ENCODE results near the gene FMN1. TPM values are rescaled to one million over a fixed set of nuclear protein-coding genes. Genes with fewer than 3 reads are reported as not detected.

The FMN1 gene
- total and polyA plus RNA-seq, 2 of the 13 experiments (the other 11 are each of a cell fraction or from before 2014, with no cell fraction given), result 0.20 to 0.60 TPM

DNA sequence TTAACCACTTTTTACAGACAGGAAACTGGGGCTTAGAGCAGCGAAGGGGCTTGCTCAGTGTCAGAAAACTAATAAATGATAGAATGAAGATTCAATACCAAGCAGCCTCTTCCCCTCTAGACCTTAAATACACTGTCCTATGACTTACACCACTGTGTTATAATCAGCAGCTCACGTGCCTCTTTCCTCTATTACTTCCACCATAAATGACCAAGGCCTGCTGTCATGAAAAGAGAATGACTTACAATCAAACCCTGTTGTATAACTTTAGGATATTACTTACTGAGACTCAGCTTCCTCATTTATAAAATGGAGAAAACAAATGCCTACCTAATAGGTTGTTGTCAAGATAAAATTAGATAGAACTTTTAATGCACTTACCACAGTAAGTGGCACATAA, 11.6 kb downstream of the FMN1 start:
- H2AFZ ChIP-seq (ENCODE audit: low read length), result no peak overlapping the region
- no peaks in the 10 kb centered on the region for H3K4me1 ChIP-seq (ENCODE audit: insufficient read depth, low read length)
- H3K79me2 ChIP-seq (ENCODE audit: insufficient read depth, low read length), result no peaks in the 10 kb centered on the region
- no peaks in the 10 kb centered on the region for H3K36me3 ChIP-seq (replicated peaks in 1 of 2; ENCODE audit: control insufficient read depth in 1 of 2, insufficient read depth in 2 of 2, low read length in 2 of 2)
- ATAC-seq, result no peak
- intact Hi-C loops (cut with micrococcal nuclease; ENCODE audit: unreplicated experiment) (no loop called here), in situ Hi-C loops (cut with HindIII; ENCODE audit: extremely low pct_ligation_motif_present, low pct_unique_long_range_greater_than_20kb) (no loop called here)
- 23% methylated on average over 2 of the region's 2 CpGs for WGBS (ENCODE audit: low lambda C conversion rate)
- H4K20me1 ChIP-seq (ENCODE audit: insufficient read depth, low read length), result no peaks in the 10 kb centered on the region
- ChIA-PET POLR2A (no interaction called here), CTCF (ENCODE audit: low intra/inter-chr PET ratio, low total read pairs) (no interaction called here)
- no peak overlapping the region for H3K27ac ChIP-seq (ENCODE audit: extremely low read length, insufficient read depth, low read length)
- no peak overlapping the region for H3K9ac ChIP-seq (ENCODE audit: insufficient read depth, low read depth, low read length)
- TF ChIP-seq ZNF556 (CRISPR knock-in tag; IDR thresholded peaks at IDR 0.05; ENCODE audit: borderline replicate concordance) (no peak), GTF3A (CRISPR knock-in tag; conservative IDR thresholded peaks at IDR 0.05) (no peak), ERF (CRISPR knock-in tag; IDR thresholded peaks at IDR 0.05) (no peak), GATA4 (IDR thresholded peaks at IDR 0.05; ENCODE audit: borderline replicate concordance, low read depth) (no peak), WIZ (CRISPR knock-in tag; IDR thresholded peaks at IDR 0.05) (no peak), MAZ (IDR thresholded peaks at IDR 0.05; ENCODE audit: borderline replicate concordance, low read depth, low read length) (no peak), MAZ (CRISPR knock-in tag; IDR thresholded peaks at IDR 0.05; ENCODE audit: low read depth) (no peak)
- TF ChIP-seq, protein P1, sequence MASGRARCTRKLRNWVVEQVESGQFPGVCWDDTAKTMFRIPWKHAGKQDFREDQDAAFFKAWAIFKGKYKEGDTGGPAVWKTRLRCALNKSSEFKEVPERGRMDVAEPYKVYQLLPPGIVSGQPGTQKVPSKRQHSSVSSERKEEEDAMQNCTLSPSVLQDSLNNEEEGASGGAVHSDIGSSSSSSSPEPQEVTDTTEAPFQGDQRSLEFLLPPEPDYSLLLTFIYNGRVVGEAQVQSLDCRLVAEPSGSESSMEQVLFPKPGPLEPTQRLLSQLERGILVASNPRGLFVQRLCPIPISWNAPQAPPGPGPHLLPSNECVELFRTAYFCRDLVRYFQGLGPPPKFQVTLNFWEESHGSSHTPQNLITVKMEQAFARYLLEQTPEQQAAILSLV (CRISPR knock-in tag; IDR thresholded peaks at IDR 0.05; ENCODE audit: borderline replicate concordance), result no peak
- H3K27me3 ChIP-seq (ENCODE audit: control insufficient read depth in 1 of 2, insufficient read depth in 2 of 2, low read length in 2 of 2), result no peaks in the 10 kb centered on the region
- no peak for FAIRE-seq
- no TSS peak for BruUV-seq (replicated peaks)
- no peaks in the 10 kb centered on the region for H3K9me3 ChIP-seq (ENCODE audit: low read length)
- no peak overlapping the region for H3K4me3 ChIP-seq (replicated peaks in 1 of 3; ENCODE audit: insufficient read depth in 1 of 3, low read depth in 2 of 3, low read length in 3 of 3)
- H3K4me2 ChIP-seq (ENCODE audit: low read depth, low read length), result no peak overlapping the region
- no peak for DNase-seq (ENCODE audit: low spot score)

DNA sequence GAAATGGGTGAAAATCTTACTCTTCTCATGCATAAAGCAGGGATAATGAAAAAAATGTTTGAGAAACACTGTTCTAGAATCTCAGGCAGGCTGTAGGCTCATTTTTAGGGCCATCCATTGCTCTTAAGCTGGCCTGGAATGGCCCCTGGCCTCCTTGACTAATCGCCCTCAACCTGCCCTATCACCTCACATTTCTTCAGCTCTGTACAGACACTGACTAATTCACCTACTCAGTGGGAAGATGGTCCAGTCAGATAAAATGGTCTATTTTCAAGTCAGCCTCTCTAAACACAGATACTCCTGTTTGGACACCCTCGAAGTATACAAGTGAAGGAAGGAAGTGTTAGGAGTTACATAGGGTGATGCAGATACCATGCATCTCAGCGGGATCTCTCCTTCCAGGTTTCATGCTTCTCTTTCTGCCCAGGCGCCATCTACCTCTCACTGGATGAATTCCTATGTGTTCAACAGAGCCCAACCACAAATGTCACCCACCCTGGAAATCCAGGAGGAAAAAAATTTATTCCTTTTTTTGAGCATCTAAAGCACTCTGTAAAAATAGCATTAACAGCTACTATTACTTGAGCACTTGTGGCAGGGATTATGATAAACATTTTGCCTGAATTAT, 12.1 kb downstream of the FMN1 start:
- Histone ChIP-seq H3K4me2 (ENCODE audit: low read depth, low read length) (no peak overlapping the region), H3K9ac (ENCODE audit: insufficient read depth, low read depth, low read length) (no peak overlapping the region), H3K9me3 (ENCODE audit: low read length) (no peaks in the 10 kb centered on the region), H3K27ac (ENCODE audit: extremely low read length, insufficient read depth, low read length) (no peak overlapping the region), H2AFZ (ENCODE audit: low read length) (no peak overlapping the region), H3K79me2 (ENCODE audit: insufficient read depth, low read length) (no peaks in the 10 kb centered on the region), H4K20me1 (ENCODE audit: insufficient read depth, low read length) (no peaks in the 10 kb centered on the region), H3K27me3 (ENCODE audit: control insufficient read depth in 1 of 2, insufficient read depth in 2 of 2, low read length in 2 of 2) (no peaks in the 10 kb centered on the region), H3K4me3 (replicated peaks in 1 of 3; ENCODE audit: insufficient read depth in 1 of 3, low read depth in 2 of 3, low read length in 3 of 3) (no peak overlapping the region), H3K4me1 (ENCODE audit: insufficient read depth, low read length) (no peaks in the 10 kb centered on the region; the same call in 1 of the 2 replicates), H3K36me3 (replicated peaks in 1 of 2; ENCODE audit: control insufficient read depth in 1 of 2, insufficient read depth in 2 of 2, low read length in 2 of 2) (no peaks in the 10 kb centered on the region)
- CTCF ChIA-PET (ENCODE audit: low intra/inter-chr PET ratio, low total read pairs), result no interaction called here
- DNase-seq (ENCODE audit: low spot score) (no peak), FAIRE-seq (no peak), ATAC-seq (no peak)
- no TSS peak for BruUV-seq (replicated peaks)
- POLR2A ChIA-PET, result no interaction called here
- intact Hi-C loops (cut with micrococcal nuclease; ENCODE audit: unreplicated experiment) (no loop called here), in situ Hi-C loops (cut with HindIII; ENCODE audit: extremely low pct_ligation_motif_present, low pct_unique_long_range_greater_than_20kb) (no loop called here)
- 38% methylated on average over 4 of the region's 4 CpGs for WGBS (ENCODE audit: low lambda C conversion rate)
- TF ChIP-seq THAP9 (CRISPR knock-in tag; IDR thresholded peaks at IDR 0.05; ENCODE audit: borderline replicate concordance) (no peak), ISL2 (CRISPR knock-in tag; IDR thresholded peaks at IDR 0.05) (no peak), BORCS8-MEF2B (CRISPR knock-in tag; IDR thresholded peaks at IDR 0.05) (no peak), PHF5A (CRISPR knock-in tag; IDR thresholded peaks at IDR 0.05; ENCODE audit: low read depth, unreplicated experiment) (no peak), SP140L (CRISPR knock-in tag; IDR thresholded peaks at IDR 0.05; ENCODE audit: borderline replicate concordance) (no peak), TAF15 (IDR thresholded peaks at IDR 0.05; ENCODE audit: low read depth, low read length, poor library complexity, severe bottlenecking) (no peak)
- TF ChIP-seq, protein P2, sequence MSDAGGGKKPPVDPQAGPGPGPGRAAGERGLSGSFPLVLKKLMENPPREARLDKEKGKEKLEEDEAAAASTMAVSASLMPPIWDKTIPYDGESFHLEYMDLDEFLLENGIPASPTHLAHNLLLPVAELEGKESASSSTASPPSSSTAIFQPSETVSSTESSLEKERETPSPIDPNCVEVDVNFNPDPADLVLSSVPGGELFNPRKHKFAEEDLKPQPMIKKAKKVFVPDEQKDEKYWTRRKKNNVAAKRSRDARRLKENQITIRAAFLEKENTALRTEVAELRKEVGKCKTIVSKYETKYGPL (CRISPR knock-in tag; IDR thresholded peaks at IDR 0.05), result no peak

Data from HepG2 (cell line).